ENCODE results near the gene KREMEN2. TPM values are rescaled to one million over a fixed set of nuclear protein-coding genes. Genes with fewer than 3 reads are reported as not detected.
A peak's percentile ranks its signal among the peaks of the same experiment; 100 is the strongest.

Gene KREMEN2
- total RNA-seq, 2 experiments from 2014 or later = not detected

DNA sequence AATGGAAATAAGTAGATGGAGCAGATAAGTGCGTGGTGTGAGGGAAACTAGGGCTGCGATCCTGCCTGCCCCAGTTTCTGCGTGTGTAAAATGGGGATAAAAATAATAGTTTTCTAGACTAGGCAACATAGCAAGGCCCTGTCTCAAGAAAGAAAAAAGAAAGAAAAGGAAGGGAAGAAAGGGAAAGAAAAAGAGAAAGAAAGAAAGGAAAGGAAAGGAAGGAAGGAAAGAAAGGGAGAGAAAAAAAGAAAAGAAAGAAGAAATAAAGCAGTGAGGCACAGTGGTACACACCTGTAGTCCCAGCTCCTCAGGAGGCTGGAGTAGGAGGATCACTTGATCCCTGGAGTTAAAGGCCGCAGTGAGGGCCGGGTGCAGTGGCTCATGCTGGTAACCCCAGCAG, 18.3 kb downstream of the KREMEN2 start:
- Mint-ChIP-seq H3K4me1 (ENCODE audit: low read depth) (no peaks in the 10 kb centered on the region), H3K27me3 (no peaks in the 10 kb centered on the region), H3K36me3 (ENCODE audit: low read depth) (no peaks in the 10 kb centered on the region), H3K9me3 (no peaks in the 10 kb centered on the region), H3K27ac (no peak overlapping the region), H3K4me3 (no peak overlapping the region)
- DNase-seq = no peak
- ChIA-PET CTCF (interaction anchor here (1.7 kb wide), 1 partner anchor 12 kb away, joined by 4 read pairs; no protein-coding TSS in a partner anchor), POLR2A (interaction anchor here (0.7 kb wide), 1 partner anchor 66 kb away, joined by 3 read pairs; no protein-coding TSS in a partner anchor)
- intact Hi-C loops (cut with DNase I, micrococcal nuclease) = loop anchor here in 1 of 2 experiments (2.0 to 5.0 kb wide), 3 partner anchors 38 to 105 kb away; partner anchors contain the start of genes FLYWCH1 and TNFRSF12A
- ATAC-seq (ENCODE audit: poor library complexity) = no peak
- no peak overlapping the region for H3K27ac ChIP-seq (ENCODE audit: low read depth in 1 of 2, low read length in 2 of 2)
- peaks cover 0 to 7% of the 10 kb centered on the region in 2 experiments for H3K9me3 ChIP-seq (ENCODE audit: control insufficient read depth in 1 of 2, insufficient read depth in 1 of 2, low read length in 2 of 2)
- TF ChIP-seq, protein P1, sequence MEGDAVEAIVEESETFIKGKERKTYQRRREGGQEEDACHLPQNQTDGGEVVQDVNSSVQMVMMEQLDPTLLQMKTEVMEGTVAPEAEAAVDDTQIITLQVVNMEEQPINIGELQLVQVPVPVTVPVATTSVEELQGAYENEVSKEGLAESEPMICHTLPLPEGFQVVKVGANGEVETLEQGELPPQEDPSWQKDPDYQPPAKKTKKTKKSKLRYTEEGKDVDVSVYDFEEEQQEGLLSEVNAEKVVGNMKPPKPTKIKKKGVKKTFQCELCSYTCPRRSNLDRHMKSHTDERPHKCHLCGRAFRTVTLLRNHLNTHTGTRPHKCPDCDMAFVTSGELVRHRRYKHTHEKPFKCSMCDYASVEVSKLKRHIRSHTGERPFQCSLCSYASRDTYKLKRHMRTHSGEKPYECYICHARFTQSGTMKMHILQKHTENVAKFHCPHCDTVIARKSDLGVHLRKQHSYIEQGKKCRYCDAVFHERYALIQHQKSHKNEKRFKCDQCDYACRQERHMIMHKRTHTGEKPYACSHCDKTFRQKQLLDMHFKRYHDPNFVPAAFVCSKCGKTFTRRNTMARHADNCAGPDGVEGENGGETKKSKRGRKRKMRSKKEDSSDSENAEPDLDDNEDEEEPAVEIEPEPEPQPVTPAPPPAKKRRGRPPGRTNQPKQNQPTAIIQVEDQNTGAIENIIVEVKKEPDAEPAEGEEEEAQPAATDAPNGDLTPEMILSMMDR (IDR thresholded peaks at IDR 0.05) = no peak
- H3K4me1 ChIP-seq (ENCODE audit: insufficient read depth, low read length) = peaks cover 29% of the 10 kb centered on the region
- no peaks in the 10 kb centered on the region for H3K36me3 ChIP-seq (ENCODE audit: insufficient read depth, low read length)
- H3K27me3 ChIP-seq (ENCODE audit: control insufficient read depth in 1 of 2, insufficient read depth in 2 of 2, low read length in 2 of 2) = peaks cover 0 to 3% of the 10 kb centered on the region in 2 experiments
- no peak overlapping the region for H3K4me3 ChIP-seq (ENCODE audit: low read length)

DNA sequence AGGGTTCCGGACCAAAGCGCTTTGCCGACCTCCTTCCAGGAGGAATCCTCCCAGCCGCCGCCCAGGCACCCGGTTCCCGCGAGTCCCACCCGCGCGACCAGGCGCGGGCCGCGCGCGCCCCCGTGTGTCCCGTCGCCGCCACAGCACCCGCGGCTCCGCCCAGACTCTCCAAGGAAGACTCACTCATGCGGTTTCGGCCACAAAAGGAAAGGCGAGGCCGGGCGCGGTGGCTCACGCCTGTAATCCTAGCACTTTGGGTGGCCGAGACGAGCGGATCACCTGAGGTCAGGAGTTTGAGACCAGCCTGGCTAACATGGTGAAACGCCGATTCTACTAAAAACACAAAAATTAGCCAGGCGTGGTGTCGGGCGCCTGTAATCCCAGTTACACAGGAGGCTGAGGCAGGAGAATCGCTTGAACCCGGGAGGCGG, 19.6 kb downstream of the KREMEN2 start:
- POLR2A ChIA-PET = no interaction called here

DNA sequence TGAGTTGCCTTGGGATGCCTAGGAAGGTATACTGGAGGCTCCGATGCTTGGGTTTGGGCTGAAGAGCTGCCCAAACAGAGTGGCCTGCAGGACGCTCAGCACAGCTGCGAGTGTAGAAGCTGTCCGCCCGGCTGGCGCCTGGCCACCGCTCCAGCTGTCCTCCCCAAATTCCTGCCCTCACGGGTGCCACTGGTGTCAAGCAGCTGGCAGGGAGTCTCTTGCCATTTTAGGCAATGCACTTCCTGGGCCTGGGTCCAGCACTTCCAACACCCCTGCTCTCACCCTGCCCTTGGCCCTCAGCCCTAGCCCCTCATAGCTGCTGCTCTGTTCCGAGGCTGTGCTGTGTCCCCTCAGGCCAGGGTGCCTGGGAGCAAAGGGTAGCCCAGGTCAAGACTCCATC, 21.4 kb downstream of the KREMEN2 start:
- no peaks in the 10 kb centered on the region for H3K27me3 Mint-ChIP-seq
- no peak overlapping the region for H3K4me3 Mint-ChIP-seq
- TF ChIP-seq, protein P1 (IDR thresholded peaks at IDR 0.05) = no peak
- no peaks in the 10 kb centered on the region for H3K9me3 Mint-ChIP-seq
- peaks cover 20% of the 10 kb centered on the region for H3K4me1 ChIP-seq (ENCODE audit: insufficient read depth, low read length)
- ChIA-PET POLR2A (no interaction called here), CTCF (interaction anchor here (2.9 kb wide), 1 partner anchor 46 kb away, joined by 10 read pairs; no protein-coding TSS in a partner anchor)
- no peaks in the 10 kb centered on the region for H3K36me3 ChIP-seq (ENCODE audit: insufficient read depth, low read length)
- no peak overlapping the region for H3K4me3 ChIP-seq (ENCODE audit: low read length)
- no peaks in the 10 kb centered on the region for H3K36me3 Mint-ChIP-seq (ENCODE audit: low read depth)
- no peak overlapping the region for H3K27ac Mint-ChIP-seq
- H3K4me1 Mint-ChIP-seq (ENCODE audit: low read depth) = no peaks in the 10 kb centered on the region
- no peaks in the 10 kb centered on the region for H3K9me3 ChIP-seq (ENCODE audit: control insufficient read depth in 1 of 2, insufficient read depth in 1 of 2, low read length in 2 of 2)
- intact Hi-C loops (cut with DNase I, micrococcal nuclease) = no loop called here
- no peak for ATAC-seq (ENCODE audit: poor library complexity)
- DNase-seq = no peak
- H3K27ac ChIP-seq (ENCODE audit: low read depth in 1 of 2, low read length in 2 of 2) = no peak overlapping the region
- H3K27me3 ChIP-seq (ENCODE audit: control insufficient read depth in 1 of 2, insufficient read depth in 2 of 2, low read length in 2 of 2) = no peaks in the 10 kb centered on the region

More for the DNA sequence above, 19.6 kb downstream of the KREMEN2 start:
- peaks cover 29% of the 10 kb centered on the region for H3K4me1 ChIP-seq (ENCODE audit: insufficient read depth, low read length)
- CTCF ChIA-PET = interaction anchor here (1.2 to 2.9 kb wide), 2 partner anchors 17 to 48 kb away, joined by 3 to 10 read pairs; no protein-coding TSS in a partner anchor
- peaks cover 0 to 3% of the 10 kb centered on the region in 2 experiments for H3K27me3 ChIP-seq (ENCODE audit: control insufficient read depth in 1 of 2, insufficient read depth in 2 of 2, low read length in 2 of 2)
- intact Hi-C loops (cut with DNase I, micrococcal nuclease) = loop anchor here in 1 of 2 experiments (2.0 to 5.0 kb wide), 3 partner anchors 37 to 106 kb away; partner anchors contain the start of genes FLYWCH1 and TNFRSF12A
- peaks cover 0 to 7% of the 10 kb centered on the region in 2 experiments for H3K9me3 ChIP-seq (ENCODE audit: control insufficient read depth in 1 of 2, insufficient read depth in 1 of 2, low read length in 2 of 2)
- no peak overlapping the region for H3K27ac ChIP-seq (ENCODE audit: low read depth in 1 of 2, low read length in 2 of 2)
- no peaks in the 10 kb centered on the region for H3K4me1 Mint-ChIP-seq (ENCODE audit: low read depth)
- peak; percentile 51 for ATAC-seq (ENCODE audit: poor library complexity)
- DNase-seq = peak in 13 of 14 experiments; percentile 31 to 83 (median 58)
- H3K4me3 Mint-ChIP-seq = no peak overlapping the region
- no peak overlapping the region for H3K4me3 ChIP-seq (ENCODE audit: low read length)
- no peaks in the 10 kb centered on the region for H3K36me3 Mint-ChIP-seq (ENCODE audit: low read depth)
- H3K36me3 ChIP-seq (ENCODE audit: insufficient read depth, low read length) = no peaks in the 10 kb centered on the region
- TF ChIP-seq, protein P1 (IDR thresholded peaks at IDR 0.05) = peak; percentile 89
- H3K27ac Mint-ChIP-seq = no peak overlapping the region
- H3K27me3 Mint-ChIP-seq = no peaks in the 10 kb centered on the region
- no peaks in the 10 kb centered on the region for H3K9me3 Mint-ChIP-seq
